HuH-7 (cell line): ENCODE results near the gene PHLDA3.
"Not testable (repeated sequence)": the region's sequence is repeated elsewhere in the genome, so short reads cannot be mapped to it uniquely, and the experiment has no call there.

Experiments used
- DNase-seq: peaks from one replicate; pipeline ENCODE4 v3.0.0; 2011; ENCODE audit warnings: low spot score

Gene PHLDA3

DNA sequence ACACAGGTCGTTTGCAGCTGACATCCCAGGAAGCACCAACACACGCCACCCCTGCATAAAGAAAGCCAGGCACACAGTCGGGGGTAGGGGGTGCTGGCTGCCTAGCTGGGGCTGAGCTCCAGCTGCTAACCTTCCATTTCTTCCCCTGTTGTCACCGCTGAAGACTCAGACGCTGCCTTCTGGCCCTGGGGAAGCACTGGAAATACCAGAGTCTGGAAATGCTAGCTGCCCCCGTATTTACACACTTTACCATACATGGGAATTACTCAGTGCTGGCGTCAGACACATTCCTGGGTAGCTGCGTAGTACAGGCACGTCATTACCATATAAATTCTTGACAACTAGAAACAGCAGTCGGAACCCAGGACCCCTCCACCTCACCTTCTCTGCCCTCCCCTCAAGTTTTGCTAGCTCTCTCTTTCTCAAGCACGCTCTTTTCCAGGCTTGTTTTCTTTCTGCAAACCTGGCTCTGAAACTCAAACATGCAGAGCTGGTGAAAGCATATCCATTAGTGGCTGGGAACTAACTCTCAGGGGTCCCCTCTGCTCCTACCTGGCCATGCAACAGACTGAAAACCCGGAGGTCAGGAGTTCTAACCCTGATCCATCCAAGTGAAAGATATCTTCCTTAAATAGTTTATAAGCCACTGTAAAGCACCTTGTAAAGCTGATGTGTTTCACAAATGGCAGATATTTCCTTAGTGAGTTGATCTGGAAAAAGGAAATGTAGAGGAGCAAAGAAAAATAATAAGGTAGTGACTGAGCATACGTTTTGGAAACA is 34.6 kb upstream of the PHLDA3 start:
- no peak for DNase-seq

DNA sequence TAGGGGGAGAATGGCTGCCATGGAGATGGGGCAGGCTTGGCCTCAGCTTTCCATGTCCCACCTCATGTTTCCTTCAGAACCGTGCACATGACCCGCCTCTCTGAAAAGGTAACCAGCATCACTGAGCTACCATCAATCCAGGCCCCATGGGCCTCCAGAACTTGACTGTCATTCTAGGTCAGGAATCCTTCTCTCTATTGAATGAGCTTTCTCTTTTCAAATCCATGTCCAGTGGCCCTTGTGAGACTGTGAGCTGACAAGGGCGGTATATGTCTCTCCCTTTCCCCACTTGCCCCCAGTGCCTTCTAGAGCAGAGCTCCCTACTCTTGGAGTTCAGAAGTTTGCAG is 33.5 kb upstream of the PHLDA3 start:
- DNase-seq: no peak

DNA sequence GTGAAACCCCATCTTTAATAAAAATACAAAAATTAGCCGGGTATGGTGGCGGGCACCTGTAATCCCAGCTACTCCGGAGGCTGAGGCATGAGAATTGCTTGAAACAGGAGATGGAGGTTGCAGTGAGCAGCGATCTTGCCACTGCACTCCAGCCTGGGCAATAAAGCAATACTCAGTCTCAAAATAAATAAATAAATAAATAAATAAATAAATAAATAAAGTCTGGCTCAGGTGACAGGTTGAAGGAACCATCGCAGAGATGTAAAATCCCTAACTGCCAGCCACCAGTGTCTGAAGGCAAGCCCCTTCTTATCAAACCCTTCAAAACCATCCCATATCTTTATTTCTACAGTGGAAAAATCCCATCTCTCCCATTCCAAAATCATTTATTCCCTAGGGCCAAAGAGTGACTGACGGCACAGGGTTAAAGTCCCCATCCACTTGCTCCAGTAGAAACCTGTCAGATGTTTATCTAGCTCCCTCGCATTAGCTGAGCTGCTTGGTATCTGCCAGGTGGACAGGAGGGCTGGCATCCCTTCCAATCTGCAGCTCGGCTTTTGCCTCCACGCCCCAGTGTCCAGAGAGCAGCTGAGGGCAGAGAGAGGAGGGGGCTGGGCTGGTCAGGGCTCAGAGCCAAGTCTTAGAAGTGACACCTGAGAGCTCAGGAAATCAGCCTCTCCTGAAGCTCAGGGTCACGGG is 33.0 kb upstream of the PHLDA3 start:
- no peak for DNase-seq

DNA sequence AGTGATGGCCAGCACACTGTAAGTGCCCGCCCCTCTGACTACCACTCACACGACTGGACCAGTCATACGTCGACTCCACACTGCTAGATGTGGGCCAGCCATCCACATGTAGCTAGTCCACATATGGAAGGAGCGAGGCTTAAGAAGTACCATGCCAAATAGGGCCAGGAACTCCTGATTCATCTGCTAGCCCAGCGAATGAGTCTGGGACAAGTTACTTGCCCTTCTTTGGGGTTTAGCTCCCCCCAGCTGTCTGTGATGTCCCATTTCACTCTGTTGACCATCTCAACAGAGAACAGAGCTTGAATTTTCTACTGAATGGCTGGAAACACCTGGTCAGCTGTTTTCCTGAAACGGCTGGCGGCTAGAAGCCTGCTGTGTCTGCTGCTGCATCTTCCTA is 32.2 kb upstream of the PHLDA3 start:
- no peak for DNase-seq

DNA sequence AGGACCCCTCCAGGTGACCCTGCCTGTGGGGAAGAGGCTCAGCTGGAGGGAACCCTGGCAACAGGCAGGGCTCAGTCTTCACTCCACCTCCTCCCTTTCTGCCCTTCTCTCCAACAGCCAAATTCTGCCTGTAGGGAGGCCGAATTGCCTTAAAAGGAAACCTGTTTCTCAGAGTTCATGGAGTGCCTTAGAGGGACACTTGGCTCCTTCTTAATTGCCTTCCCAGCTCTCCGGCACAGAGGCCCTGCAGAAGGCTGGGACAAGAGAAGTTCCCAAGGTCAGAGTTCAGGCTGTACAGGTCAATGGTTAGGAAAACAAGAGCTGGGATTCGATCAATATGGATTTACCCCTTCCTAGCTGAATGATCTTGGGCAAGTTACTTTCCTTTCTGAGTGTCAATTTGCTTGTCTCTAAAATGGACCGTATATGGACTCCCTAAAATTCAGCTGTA is 31.7 kb upstream of the PHLDA3 start:
- no peak for DNase-seq

GRCh38 chr1:201499795-201500669 is 31.0 kb upstream of the PHLDA3 start:
- no peak for DNase-seq

- DNase-seq: no peak
Measured at GRCh38 chr1:201499191-201499590, 30.2 kb upstream of the PHLDA3 start.

GRCh38 chr1:201498621-201499020 is 29.6 kb upstream of the PHLDA3 start:
- DNase-seq: no peak

DNA sequence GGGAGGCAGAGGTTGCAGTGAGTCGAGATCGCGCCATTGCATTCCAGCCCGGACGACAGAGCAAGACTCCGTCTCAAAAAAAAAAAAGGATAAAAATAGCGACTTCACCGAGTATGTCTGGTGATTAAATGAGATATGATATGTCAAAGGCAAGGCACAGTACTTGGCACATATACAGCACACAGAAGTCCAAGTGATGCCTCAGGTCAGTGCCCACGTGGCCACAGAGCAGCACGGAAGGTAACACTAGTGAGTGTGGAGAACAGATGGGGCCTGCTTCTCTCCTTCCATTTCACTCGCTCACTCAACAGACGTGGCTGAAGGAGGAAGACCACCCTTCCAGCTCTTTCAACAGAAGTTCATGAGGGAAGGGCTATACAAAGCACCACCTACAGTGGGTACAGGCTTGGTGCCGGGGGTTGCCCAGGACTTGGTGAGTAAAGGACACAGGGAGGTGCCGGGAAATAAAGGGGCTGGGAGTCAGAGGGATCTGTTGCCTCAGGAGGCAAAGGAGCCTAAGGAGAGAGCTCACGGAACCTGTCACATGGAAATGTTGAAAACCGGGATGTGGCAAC is 29.0 kb upstream of the PHLDA3 start:
- DNase-seq: no peak

- DNase-seq: no peak
Measured at GRCh38 chr1:201496296-201496690, 27.3 kb upstream of the PHLDA3 start.

DNA sequence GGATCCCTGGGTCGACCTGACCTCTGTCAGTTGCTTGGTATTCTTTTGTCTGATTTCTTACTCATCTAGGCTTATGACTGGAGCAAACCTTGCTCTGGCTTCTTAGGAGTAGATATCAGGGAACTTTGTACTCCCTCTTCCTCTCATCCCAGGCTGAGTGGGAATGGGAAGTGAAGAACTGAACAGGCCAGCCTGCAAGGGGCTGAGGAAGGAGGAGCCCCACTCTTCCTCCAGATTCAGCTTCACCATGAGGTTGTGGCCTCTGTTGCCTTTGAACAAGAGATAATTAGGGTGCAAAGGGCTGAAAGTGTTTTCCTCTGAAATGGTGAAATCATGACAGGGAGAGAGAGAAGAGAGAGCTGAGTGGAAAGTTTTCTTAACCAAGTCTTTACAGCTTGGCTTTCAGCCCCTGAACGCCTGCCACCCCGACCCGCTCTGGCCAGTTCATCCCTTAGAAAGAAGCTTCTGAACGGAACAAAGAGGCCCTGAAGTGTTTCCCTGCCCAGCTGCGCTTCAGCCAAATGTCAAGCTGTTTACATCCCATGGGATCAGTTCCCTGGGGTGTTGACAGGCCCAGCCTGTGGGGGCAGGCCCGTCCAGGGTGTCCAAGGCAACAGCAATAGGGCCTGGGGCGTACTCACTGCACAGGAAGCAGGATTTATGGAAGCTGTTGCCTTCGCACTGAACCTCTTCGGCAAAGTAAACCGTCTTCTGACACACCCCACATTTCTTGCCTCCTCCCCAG is 26.7 kb upstream of the PHLDA3 start:
- no peak for DNase-seq

DNA sequence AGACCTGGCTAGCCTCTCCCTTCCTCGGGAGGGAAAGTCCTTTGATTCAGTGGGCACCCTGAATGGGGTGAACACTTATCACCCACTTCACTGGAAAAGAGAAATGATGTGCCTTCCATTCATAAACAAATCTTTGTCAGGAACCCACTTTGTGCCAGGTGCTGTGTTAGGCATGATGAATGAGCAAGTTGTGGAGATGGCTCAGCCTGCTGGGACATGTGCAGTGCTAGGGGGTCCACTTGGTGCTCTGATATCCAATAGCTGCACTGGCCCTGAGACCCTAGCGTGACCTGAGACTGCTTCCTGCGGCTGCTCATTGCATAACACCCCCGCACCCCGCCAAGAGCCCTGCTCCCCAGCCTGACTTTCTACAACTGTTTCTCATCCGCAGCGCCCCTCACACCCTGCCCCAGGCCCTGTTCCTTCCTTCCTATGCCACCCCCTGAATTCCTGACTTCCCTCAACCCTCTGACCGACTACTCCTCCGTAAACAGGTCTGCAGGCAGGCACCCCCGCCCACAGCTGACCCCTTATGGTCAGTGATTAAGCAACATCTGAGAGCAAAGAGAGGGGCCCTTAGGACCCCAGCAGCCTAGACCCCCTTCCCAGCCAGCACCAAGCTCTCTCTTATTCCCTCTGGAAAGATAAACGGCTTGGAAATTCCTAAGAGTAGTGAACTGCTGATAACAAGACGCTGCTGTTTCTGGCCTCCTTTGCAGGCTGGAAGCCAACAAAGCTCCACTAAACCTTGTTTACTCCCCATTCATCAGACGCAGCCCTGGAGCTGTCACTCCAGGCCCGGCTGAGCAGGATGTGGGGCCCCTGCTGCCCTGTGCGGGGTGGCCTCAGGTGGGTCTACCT is 25.0 kb upstream of the PHLDA3 start:
- DNase-seq: no peak

DNA sequence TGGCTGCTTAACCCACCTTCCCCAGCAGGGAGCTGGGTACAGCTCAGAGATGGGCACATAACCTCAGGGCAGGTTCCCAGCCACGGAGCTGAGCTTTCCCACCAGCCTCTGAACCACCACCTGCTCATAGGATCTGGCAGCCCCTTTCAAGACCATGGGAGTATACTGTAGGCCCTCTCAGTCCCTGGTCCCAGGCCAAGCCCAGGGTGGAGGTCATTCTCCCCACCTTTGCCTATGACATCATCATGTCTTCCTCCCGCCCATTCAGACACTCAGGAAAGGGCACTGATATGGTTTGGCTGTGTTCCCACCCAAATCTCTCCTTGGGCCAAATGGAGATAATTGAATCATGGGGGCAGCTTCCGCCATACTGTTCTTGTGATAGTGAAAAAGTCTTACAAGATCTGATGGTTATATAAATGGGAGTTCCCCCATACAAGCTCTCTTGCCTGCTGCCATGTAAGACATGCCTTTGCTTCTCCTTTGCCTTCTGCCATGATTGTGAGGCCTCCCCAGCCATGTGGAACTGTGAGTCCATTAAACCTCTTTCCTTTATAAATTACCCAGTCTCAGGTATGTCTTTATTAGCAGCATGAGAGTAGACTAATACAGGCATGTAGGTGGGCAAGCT is 24.2 kb upstream of the PHLDA3 start:
- not testable (repeated sequence) for DNase-seq

DNA sequence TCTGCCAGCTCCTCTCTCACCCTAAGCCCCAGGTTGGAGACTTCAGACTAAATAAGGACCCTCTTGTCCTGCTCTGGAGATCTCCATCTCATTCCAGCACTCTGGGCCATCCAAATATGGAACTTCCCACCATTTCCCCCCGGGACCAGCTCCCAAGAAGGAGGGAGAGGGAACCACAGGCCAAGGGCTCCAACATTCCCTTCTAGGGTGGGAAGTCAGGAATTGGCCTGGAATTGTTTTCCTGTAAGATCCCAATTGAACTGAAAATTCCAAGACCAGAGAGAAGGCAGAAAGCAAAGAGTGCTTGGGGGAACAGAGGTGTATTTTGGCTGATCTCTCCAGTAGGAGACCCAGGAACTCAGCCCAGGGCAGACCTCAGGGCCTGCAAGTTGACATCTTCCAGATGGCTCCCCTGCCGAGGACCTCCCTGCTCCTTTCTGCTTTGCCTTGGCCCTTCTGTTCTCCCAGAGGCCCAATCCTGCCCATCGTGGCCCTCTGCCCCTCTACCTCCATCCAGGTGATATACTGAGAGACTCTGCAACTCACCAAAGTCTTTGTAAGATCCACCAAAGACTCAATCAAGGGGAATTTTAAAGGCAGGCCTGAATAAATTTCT is 23.0 kb upstream of the PHLDA3 start:
- DNase-seq: no peak

DNA sequence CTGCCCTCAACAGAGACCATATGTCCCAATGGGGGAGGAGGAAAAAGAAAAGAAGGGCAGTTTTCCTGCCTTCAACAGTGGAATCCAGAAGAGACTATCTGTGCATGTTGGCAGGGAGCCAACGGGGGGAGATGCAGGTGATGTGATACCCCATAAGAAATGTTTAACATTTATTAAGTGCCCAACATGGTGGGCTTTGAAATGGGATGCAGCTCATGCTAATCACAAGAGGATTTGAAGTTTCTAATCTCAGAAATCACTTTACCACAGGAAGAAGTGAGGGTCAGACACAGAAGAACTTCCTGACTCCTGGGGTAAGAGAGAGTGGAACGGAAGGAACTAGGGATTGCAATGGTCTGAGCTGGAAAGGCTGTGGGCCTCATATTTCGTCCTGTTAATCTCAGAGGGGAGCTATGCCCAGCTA is 21.7 kb upstream of the PHLDA3 start:
- DNase-seq: no peak

DNA sequence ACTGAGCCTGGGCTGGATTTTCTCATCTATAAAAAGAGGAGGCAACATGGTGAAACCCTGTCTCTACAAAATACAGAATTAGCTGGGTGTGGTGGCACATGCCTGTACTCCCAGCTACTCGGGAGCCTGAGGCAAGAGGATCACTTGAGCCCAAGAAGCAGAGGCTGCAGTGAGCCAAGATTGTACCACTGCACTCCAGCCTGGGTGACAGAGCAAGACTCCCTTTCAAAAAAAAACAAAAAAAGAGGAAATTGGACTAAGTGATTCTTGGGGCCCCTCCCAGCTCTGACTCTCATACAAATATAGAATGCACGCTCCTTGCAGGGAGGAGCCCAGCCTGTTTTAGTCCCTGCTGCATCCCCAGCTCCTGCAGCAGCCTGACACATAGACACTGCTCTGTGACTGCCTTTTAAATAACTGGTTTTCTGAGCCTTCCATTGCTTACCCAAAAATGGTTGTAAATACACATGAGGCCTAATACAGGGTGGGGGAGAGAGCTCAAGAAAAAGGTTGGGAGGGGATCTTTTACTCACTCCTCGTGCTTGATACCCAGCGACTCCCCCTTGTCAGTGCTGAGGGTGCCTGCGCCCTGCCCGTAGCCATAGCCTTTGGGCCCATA is 20.8 kb upstream of the PHLDA3 start:
- no peak for DNase-seq

GRCh38 chr1:201488830-201489589 is 20.0 kb upstream of the PHLDA3 start:
- DNase-seq: no peak

GRCh38 chr1:201487742-201488141 is 18.8 kb upstream of the PHLDA3 start:
- no peak for DNase-seq

- no peak for DNase-seq
Measured at GRCh38 chr1:201486187-201486586, 17.2 kb upstream of the PHLDA3 start.
